Large intestine (tissue), 3 donors: Measurements from ENCODE around the gene ANXA2R. TPM values are rescaled to one million over a fixed set of nuclear protein-coding genes. Genes with fewer than 3 reads are reported as not detected.
A peak's percentile ranks its signal among the peaks of the same experiment; 100 is the strongest.
"Not testable (repeated sequence)": the region's sequence is repeated elsewhere in the genome, so short reads cannot be mapped to it uniquely, and the experiment has no call there.

Source experiments
- DNase-seq, 2 donors: peaks; one replicate each; pipeline versions ENCODE4 v3.0.0 to v3.0.0-alpha.2; 2013
- H3K27ac ChIP-seq: one replicate; pipeline ENCODE4 v1.5.1; 2013; ENCODE audit warnings: low read length
- H3K27me3 ChIP-seq: 2 replicates; pipeline ENCODE4 v1.6.1; 2013; ENCODE audit warnings: low read length; ENCODE audit not compliant: control insufficient read depth, insufficient read depth
- H3K36me3 ChIP-seq: 2 replicates; pipeline ENCODE4 v1.6.1; 2013; ENCODE audit warnings: low read length; ENCODE audit not compliant: control insufficient read depth, insufficient read depth
- H3K4me1 ChIP-seq: one replicate; pipeline ENCODE4 v1.6.1; 2013; ENCODE audit warnings: low read length; ENCODE audit not compliant: control insufficient read depth, insufficient read depth
- H3K4me3 ChIP-seq: one replicate; pipeline ENCODE4 v1.5.1; 2013; ENCODE audit warnings: low read length
- H3K9me3 ChIP-seq: one replicate; pipeline ENCODE4 v1.6.1; 2013; ENCODE audit warnings: mild to moderate bottlenecking, low read depth, low read length, moderate library complexity; ENCODE audit not compliant: control insufficient read depth
- WGBS: methylation state at CpG from one replicate; pipeline ENCODE4 v1.1.5; 2013; ENCODE audit warnings: low lambda C conversion rate; ENCODE audit not compliant: insufficient coverage; 5-methylcytosine and 5-hydroxymethylcytosine counted together
- polyA plus RNA-seq: library from polyadenylated mRNA; unstranded; fragments of 120-200 nt; gene quantifications from one replicate; pipeline ENCODE4 v1.2.1, GENCODE V29; 2013

Gene ANXA2R
- polyA plus RNA-seq, 1 donor, result 1.4 TPM

DNA sequence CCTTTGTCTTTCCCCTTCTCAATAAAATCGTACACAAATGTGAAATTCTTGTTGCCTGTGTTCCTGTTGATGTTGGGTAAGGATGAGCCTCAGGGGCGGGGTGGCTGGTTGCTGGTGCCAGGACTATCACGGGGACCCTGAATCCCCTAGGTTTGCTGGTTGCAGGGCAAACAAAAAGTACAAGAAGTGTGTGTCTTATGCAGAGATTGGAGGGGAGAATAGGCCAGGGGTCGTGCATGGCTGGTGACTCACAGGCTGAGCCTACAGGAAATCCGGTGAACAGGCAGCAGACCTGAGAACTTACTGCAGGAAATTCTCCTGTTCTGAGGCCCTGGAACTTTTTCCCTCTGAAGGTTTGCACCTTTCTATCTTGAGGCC lies 5.5 kb downstream of the ANXA2R start:
- H3K27me3 ChIP-seq, result peaks cover 71% of the 10 kb centered on the region
- WGBS, result no CpG with 5 or more reads among the region's 5 CpGs
- no peak overlapping the region for H3K4me3 ChIP-seq
- DNase-seq, result no peak
- peaks cover 12% of the 10 kb centered on the region for H3K9me3 ChIP-seq
- H3K4me1 ChIP-seq, result peaks cover 9% of the 10 kb centered on the region
- no peak overlapping the region for H3K27ac ChIP-seq
- H3K36me3 ChIP-seq, result no peaks in the 10 kb centered on the region

DNA sequence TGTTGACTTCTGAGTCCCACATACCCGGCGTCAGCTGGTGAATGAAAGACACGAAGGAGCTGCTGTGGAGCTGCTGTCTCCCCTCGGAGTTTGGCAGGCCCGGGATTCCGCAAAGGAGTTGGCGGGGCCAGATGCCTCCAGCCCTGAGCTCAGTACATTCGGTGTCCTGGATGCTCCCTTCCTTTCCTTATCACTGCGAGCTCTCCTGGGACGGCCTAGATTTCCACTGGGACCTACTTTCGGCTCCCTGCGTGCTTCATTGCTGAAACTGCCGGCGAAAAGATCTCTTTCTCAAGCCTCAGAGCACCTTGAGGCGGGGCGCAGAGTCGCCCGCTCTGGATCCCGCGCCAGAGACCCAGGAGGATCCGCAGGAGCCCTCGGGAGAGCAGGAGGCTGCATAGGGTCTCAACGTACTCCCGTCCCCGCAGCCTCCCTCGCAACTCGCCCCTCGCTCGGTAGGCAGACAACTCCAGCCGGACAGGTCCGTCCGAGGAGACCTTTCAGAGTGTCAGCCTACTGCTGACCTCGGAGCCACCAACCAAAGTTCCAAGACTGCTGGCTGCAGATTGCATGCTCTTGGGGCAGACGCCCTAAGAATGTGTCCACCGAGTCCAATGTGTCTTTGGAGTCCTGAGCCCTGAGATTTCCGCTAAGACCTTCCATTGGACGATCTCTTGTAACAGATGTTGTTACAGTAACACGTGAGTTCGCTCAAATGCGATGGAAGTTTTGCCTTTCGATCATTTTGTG lies 6.1 kb downstream of the ANXA2R start:
- H3K9me3 ChIP-seq, result peaks cover 9% of the 10 kb centered on the region
- H3K27ac ChIP-seq, result no peak overlapping the region
- no peak for DNase-seq
- H3K4me1 ChIP-seq, result peaks cover 8% of the 10 kb centered on the region
- H3K36me3 ChIP-seq, result no peaks in the 10 kb centered on the region
- H3K27me3 ChIP-seq, result peaks cover 66% of the 10 kb centered on the region
- H3K4me3 ChIP-seq, result no peak overlapping the region
- WGBS, result no CpG with 5 or more reads among the region's 41 CpGs

GRCh38 chr5:43027054-43027785 lies 12.9 kb downstream of the ANXA2R start:
- no peak overlapping the region for H3K4me3 ChIP-seq
- 78% methylated on average over 3 of the region's 7 CpGs for WGBS
- H3K36me3 ChIP-seq, result no peaks in the 10 kb centered on the region
- H3K27me3 ChIP-seq, result peaks cover 46% of the 10 kb centered on the region
- no peaks in the 10 kb centered on the region for H3K4me1 ChIP-seq
- no peaks in the 10 kb centered on the region for H3K9me3 ChIP-seq
- no peak overlapping the region for H3K27ac ChIP-seq
- DNase-seq, result no peak

GRCh38 chr5:43025184-43025950 lies 14.8 kb downstream of the ANXA2R start:
- not testable (repeated sequence) for H3K9me3 ChIP-seq, H3K27ac ChIP-seq, H3K4me3 ChIP-seq, DNase-seq, H3K4me1 ChIP-seq, H3K36me3 ChIP-seq
- WGBS, result no CpG with 5 or more reads among the region's 25 CpGs
- H3K27me3 ChIP-seq, result peaks cover 61% of the 10 kb centered on the region

DNA sequence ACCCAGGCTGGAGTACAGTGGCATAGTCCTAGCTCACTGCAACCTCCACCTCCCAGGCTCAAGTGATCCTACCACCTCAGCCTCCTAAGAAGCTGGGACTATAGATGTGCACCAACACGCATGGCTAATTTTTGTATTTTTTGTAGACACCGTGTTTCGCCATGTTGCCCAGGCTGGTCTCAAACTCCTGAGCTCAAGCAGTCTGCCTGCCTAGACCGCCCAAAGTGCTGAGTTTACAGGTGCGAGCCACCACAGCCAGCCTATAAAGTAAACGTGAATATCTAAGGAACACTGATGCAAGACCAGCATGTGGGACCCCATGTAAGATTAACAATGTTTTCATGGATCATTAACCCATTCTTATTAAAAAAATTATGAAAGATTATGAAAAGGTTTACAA lies 15.9 kb downstream of the ANXA2R start:
- peaks cover 73% of the 10 kb centered on the region for H3K27me3 ChIP-seq
- WGBS, result no CpG with 5 or more reads among the region's 6 CpGs
- no peak overlapping the region for H3K4me3 ChIP-seq
- H3K27ac ChIP-seq, result no peak overlapping the region
- H3K4me1 ChIP-seq, result no peaks in the 10 kb centered on the region
- no peak for DNase-seq
- no peaks in the 10 kb centered on the region for H3K9me3 ChIP-seq
- H3K36me3 ChIP-seq, result no peaks in the 10 kb centered on the region

DNA sequence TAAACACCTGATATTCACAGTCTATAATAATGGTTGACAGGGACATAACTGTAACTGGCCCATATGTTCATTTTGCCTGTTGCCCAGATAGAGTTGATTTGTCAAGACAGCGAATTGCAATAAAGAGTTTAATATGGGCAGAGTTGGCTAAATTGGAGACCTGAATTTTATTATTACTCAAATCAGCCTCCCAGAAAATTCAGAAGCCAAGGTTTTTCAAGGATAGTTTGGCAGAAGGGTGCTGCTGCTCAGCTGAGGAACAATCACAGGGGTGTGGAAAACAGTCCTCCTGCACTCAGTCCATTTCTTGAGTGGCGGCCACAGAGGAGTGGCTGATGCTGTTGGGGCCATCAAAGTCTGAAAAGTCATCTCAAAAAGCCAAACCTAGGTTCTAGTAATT lies 19.0 kb downstream of the ANXA2R start:
- Histone ChIP-seq H3K36me3 (no peaks in the 10 kb centered on the region), H3K9me3 (peaks cover 8% of the 10 kb centered on the region), H3K27me3 (peaks cover 87% of the 10 kb centered on the region), H3K4me3 (no peak overlapping the region), H3K4me1 (peaks cover 11% of the 10 kb centered on the region), H3K27ac (no peak overlapping the region)
- no peak for DNase-seq
- WGBS, result no CpG with 5 or more reads among the region's 2 CpGs

DNA sequence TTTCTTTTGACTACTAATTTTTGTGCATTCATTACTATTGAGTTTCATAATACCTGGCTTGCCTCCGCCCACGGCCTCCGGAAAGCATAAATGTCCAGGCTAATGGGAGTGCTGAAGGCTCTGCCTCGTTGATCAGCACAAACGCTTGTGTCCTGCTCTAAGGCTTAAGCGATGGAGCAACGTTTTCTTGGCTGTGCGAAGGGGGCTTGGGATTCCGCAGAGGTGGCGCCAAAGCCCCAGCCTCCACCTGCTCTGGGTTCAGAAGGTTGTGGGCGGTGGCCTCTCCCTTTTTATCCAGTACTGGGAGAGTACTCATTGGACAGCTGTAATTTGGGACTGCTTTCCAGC lies 19.7 kb downstream of the ANXA2R start:
- no CpG with 5 or more reads among the region's 11 CpGs for WGBS
- no peak for DNase-seq
- peaks cover 11% of the 10 kb centered on the region for H3K4me1 ChIP-seq
- no peak overlapping the region for H3K4me3 ChIP-seq
- H3K36me3 ChIP-seq, result no peaks in the 10 kb centered on the region
- H3K27ac ChIP-seq, result no peak overlapping the region
- peaks cover 8% of the 10 kb centered on the region for H3K9me3 ChIP-seq
- peaks cover 89% of the 10 kb centered on the region for H3K27me3 ChIP-seq

DNA sequence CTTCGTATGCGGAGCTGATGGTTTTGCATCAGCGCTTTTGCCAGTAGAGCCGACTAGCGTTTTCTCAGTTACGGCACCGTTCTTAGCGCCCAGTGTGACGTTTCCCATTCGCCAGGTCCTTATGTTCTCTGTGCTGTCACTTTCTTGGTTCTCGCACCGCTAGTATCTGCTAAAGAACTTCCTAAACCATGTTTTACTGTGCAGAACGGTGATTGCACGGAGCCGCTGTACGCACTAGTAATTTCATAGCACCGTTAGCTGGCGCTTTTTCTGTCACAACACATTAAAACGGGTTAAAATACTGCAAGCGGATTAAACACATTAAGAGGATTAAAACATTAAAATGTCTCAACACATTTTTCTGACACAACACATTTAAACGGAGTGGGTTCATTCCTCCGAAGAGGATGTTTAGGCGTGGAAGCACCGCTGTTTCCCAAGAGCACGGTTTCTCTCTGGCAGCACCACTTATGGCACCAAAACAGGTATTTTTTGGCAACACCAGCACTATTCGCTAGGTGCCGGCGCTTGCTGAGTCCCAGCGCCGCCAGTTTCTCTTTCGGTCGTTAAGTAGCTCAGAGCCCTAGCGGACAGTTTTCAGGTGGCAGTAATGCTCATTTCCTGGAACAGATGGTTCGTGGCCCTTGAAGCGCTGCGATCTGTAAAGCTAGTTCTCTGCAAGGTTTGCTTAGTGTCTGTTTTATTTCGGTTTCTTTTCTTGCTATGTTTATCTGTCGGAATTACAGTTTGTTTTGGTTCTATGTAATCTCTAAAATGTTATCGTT lies 20.3 kb downstream of the ANXA2R start:
- Histone ChIP-seq H3K27me3 (peaks cover 92% of the 10 kb centered on the region), H3K36me3 (no peaks in the 10 kb centered on the region), H3K9me3 (peaks cover 8% of the 10 kb centered on the region), H3K27ac (no peak overlapping the region), H3K4me3 (peak overlapping the region; percentile 21), H3K4me1 (peaks cover 11% of the 10 kb centered on the region)
- peak; percentile 66 to 83 for DNase-seq
- 3% methylated on average over 11 of the region's 39 CpGs for WGBS

- peak overlapping the region; percentile 13 for H3K27ac ChIP-seq
- H3K27me3 ChIP-seq, result peaks cover 92% of the 10 kb centered on the region
- no peaks in the 10 kb centered on the region for H3K36me3 ChIP-seq
- peaks cover 8% of the 10 kb centered on the region for H3K9me3 ChIP-seq
- whole genome bisulfite sequencing, result 5% methylated on average over 4 of the region's 6 CpGs
- peak overlapping the region; percentile 21 for H3K4me3 ChIP-seq
- no peak for DNase-seq
- peaks cover 11% of the 10 kb centered on the region for H3K4me1 ChIP-seq
These were observed 20.9 kb downstream of the ANXA2R start for GRCh38 chr5:43019291-43019613.

DNA sequence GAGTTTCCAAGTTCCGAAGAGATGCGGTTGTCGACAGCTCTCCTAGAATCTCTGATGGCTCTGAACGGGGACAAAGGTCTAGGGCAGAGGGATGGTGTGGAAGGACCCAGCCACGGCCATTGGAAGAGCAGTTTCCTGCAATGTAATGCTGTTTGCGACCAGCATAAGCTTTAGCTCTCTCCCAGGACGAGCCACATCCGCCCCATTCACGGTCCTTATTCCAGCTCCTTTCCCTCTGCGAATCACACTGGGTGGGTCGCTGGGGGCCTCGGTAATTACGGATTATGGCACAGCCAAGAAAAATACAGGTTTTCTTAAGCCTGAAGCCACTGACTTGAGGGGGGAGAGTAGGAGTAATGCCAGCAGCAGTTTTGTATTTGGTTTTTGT lies 22.7 kb downstream of the ANXA2R start:
- Histone ChIP-seq H3K4me1 (peaks cover 11% of the 10 kb centered on the region), H3K36me3 (no peaks in the 10 kb centered on the region), H3K27me3 (peaks cover 81% of the 10 kb centered on the region), H3K4me3 (peak overlapping the region; percentile 46), H3K27ac (peak overlapping the region; percentile 67), H3K9me3 (peaks cover 8% of the 10 kb centered on the region)
- DNase-seq, result peak in 1 of 2 donors; percentile 22
- no CpG with 5 or more reads among the region's 13 CpGs for WGBS
